Measurements from ENCODE around the gene ERP27.

DNA sequence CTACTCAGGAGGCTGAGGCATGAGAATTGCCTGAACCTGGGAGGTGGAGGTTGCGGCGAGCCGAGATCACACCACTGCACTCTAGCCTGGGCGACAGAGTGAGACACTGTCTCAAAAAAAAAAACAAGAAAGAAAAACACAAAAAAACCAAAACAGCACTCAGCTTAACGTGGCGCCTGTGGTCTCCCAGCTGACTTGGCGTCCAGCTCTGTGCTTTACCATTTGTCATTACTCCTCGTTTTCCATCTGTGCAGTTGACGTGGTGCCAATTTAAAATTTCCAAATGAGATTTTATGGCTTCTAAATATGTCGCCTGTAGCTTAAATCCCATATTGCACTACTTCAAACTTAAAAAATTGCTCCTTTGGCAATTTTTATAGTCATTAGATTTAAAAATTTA lies 54.7 kb downstream of the ERP27 start:
- TF ChIP-seq CTCF (IDR thresholded peaks at IDR 0.05; ENCODE audit: insufficient read depth, low read depth, low read length): no peak
- TF ChIP-seq EZH2 (IDR thresholded peaks at IDR 0.05; ENCODE audit: insufficient read depth, low read length): no peak

All from astrocyte (in vitro differentiated cells and primary cell).